ENCODE data around the gene RAPGEF2.

RAPGEF2 gene

GRCh38 chr4:159134429-159134828 is 31.6 kb downstream of the RAPGEF2 start:
- no peak for DNase-seq (ENCODE audit: low read depth, low spot score)

- no peak for DNase-seq (ENCODE audit: low read depth, low spot score)
Measured at GRCh38 chr4:159137176-159137575, 34.3 kb downstream of the RAPGEF2 start.

- DNase-seq (ENCODE audit: low read depth, low spot score): no peak
Measured at GRCh38 chr4:159138436-159138835, 35.6 kb downstream of the RAPGEF2 start.

GRCh38 chr4:159141193-159141592 is 38.3 kb downstream of the RAPGEF2 start:
- no peak for DNase-seq (ENCODE audit: low read depth, low spot score)

- DNase-seq (ENCODE audit: low read depth, low spot score): no peak
Measured at GRCh38 chr4:159142241-159142640, 39.4 kb downstream of the RAPGEF2 start.

GRCh38 chr4:159142681-159143384 is 40.0 kb downstream of the RAPGEF2 start:
- DNase-seq (ENCODE audit: low read depth, low spot score): no peak

GRCh38 chr4:159143687-159144086 is 40.8 kb downstream of the RAPGEF2 start:
- no peak for DNase-seq (ENCODE audit: low read depth, low spot score)

- DNase-seq (ENCODE audit: low read depth, low spot score): no peak
Measured at GRCh38 chr4:159144112-159144694, 41.3 kb downstream of the RAPGEF2 start.

- DNase-seq (ENCODE audit: low read depth, low spot score): no peak
Measured at GRCh38 chr4:159145318-159145991, 42.6 kb downstream of the RAPGEF2 start.

GRCh38 chr4:159145992-159146330 is 43.1 kb downstream of the RAPGEF2 start:
- no peak for DNase-seq (ENCODE audit: low read depth, low spot score)

GRCh38 chr4:159146488-159146887 is 43.6 kb downstream of the RAPGEF2 start:
- DNase-seq (ENCODE audit: low read depth, low spot score): no peak

- DNase-seq (ENCODE audit: low read depth, low spot score): no peak
Measured at GRCh38 chr4:159148441-159148840, 45.6 kb downstream of the RAPGEF2 start.

GRCh38 chr4:159149666-159150065 is 46.8 kb downstream of the RAPGEF2 start:
- DNase-seq (ENCODE audit: low read depth, low spot score): no peak

GRCh38 chr4:159150396-159150795 is 47.5 kb downstream of the RAPGEF2 start:
- DNase-seq (ENCODE audit: low read depth, low spot score): no peak

- no peak for DNase-seq (ENCODE audit: low read depth, low spot score)
Measured at GRCh38 chr4:159150821-159151390, 48.0 kb downstream of the RAPGEF2 start.

- no peak for DNase-seq (ENCODE audit: low read depth, low spot score)
Measured at GRCh38 chr4:159151689-159152088, 48.8 kb downstream of the RAPGEF2 start.

- no peak for DNase-seq (ENCODE audit: low read depth, low spot score)
Measured at GRCh38 chr4:159152181-159152580, 49.3 kb downstream of the RAPGEF2 start.

- no peak for DNase-seq (ENCODE audit: low read depth, low spot score)
Measured at GRCh38 chr4:159153669-159154068, 50.8 kb downstream of the RAPGEF2 start.

GRCh38 chr4:159155119-159155518 is 52.2 kb downstream of the RAPGEF2 start:
- no peak for DNase-seq (ENCODE audit: low read depth, low spot score)

- DNase-seq (ENCODE audit: low read depth, low spot score): no peak
Measured at GRCh38 chr4:159158083-159158617, 55.3 kb downstream of the RAPGEF2 start.

- DNase-seq (ENCODE audit: low read depth, low spot score): no peak
Measured at GRCh38 chr4:159158985-159159384, 56.1 kb downstream of the RAPGEF2 start.

- no peak for DNase-seq (ENCODE audit: low read depth, low spot score)
Measured at GRCh38 chr4:159159611-159160010, 56.7 kb downstream of the RAPGEF2 start.

All from brain pericyte (primary cell).